HG02870 (cell line): ENCODE results near the gene C1R.

Experiments used
- ATAC-seq: cut with Tn5 transposase; IDR thresholded peaks from one replicate; pipeline ENCODE4 v1.9.1; 2021; ENCODE audit warnings: mild to moderate bottlenecking, moderate library complexity; ENCODE audit not compliant: unreplicated experiment

C1R gene

GRCh38 chr12:7092229-7092985 is at the start of gene C1R:
Gene C1R, minus strand, starts transcription at chr12:7092445. Its CDS starts 57 bp downstream, at chr12:7092388.
- ATAC-seq, result no peak

GRCh38 chr12:7141351-7142005 is 49.2 kb upstream of the C1R start:
- no peak for ATAC-seq

- no peak for ATAC-seq
Observed at GRCh38 chr12:7139200-7139599, 47.0 kb upstream of the C1R start.

- ATAC-seq, result no peak
Observed at GRCh38 chr12:7137908-7138307, 45.7 kb upstream of the C1R start.

- no peak for ATAC-seq
Observed at GRCh38 chr12:7136676-7137075, 44.4 kb upstream of the C1R start.

- ATAC-seq, result no peak
Observed at GRCh38 chr12:7136071-7136470, 43.8 kb upstream of the C1R start.

GRCh38 chr12:7134396-7135166 is 42.3 kb upstream of the C1R start:
- no peak for ATAC-seq

- ATAC-seq, result no peak
Observed at GRCh38 chr12:7131502-7131866, 39.2 kb upstream of the C1R start.

GRCh38 chr12:7130701-7131501 is 38.7 kb upstream of the C1R start:
- no peak for ATAC-seq

GRCh38 chr12:7129872-7130691 is 37.8 kb upstream of the C1R start, which contains the start of gene CLSTN3:
Gene CLSTN3, plus strand, starts transcription at chr12:7130371. Its CDS starts 278 bp downstream, at chr12:7130649.
- ATAC-seq, result peak; percentile 73

- ATAC-seq, result no peak
Observed at GRCh38 chr12:7129287-7129871, 37.1 kb upstream of the C1R start.

GRCh38 chr12:7128681-7129286 is 36.5 kb upstream of the C1R start, which contains the start of gene RBP5:
Gene RBP5, minus strand, starts transcription at chr12:7128889. Its CDS starts 114 bp downstream, at chr12:7128775.
- no peak for ATAC-seq

- no peak for ATAC-seq
Observed at GRCh38 chr12:7127916-7128626, 35.8 kb upstream of the C1R start.

GRCh38 chr12:7125632-7126227 is 33.5 kb upstream of the C1R start:
- no peak for ATAC-seq

- no peak for ATAC-seq
Observed at GRCh38 chr12:7123806-7124522, 31.7 kb upstream of the C1R start.

- ATAC-seq, result no peak
Observed at GRCh38 chr12:7122811-7123769, 30.8 kb upstream of the C1R start.
